Neural cell (in vitro differentiated cells): ENCODE measurements around the gene MAP4K2. TPM values are rescaled to one million over a fixed set of nuclear protein-coding genes. Genes with fewer than 3 reads are reported as not detected.

Experiments used
- H2AFZ ChIP-seq: fragments of 200-600, 300-800 bp; sonication (generic), shearing (Covaris generic); 2 replicates; pipeline ENCODE4 v1.6.0; 2014; ENCODE audit warnings: low read depth, mild to moderate bottlenecking, antibody characterized with exemption, low read length, moderate library complexity
- H3F3A ChIP-seq: fragments of 200-600 bp; shearing (Covaris generic); 2 replicates; pipeline ENCODE4 v1.6.1; 2016; ENCODE audit warnings: mild to moderate bottlenecking, moderate library complexity, mixed read lengths, antibody characterized with exemption, low read length; ENCODE audit not compliant: insufficient read depth, poor library complexity, severe bottlenecking
- H3K27ac ChIP-seq: fragments of 200-600, 300-800 bp; sonication (generic), shearing (Covaris generic); 2 replicates; pipeline ENCODE4 v1.5.1; 2014; ENCODE audit warnings: mild to moderate bottlenecking, low read length, moderate library complexity
- H3K27me3 ChIP-seq: fragments of 300-800, 200-600 bp; sonication (generic), shearing (Covaris generic); 2 replicates; pipeline ENCODE4 v1.6.0; 2014; ENCODE audit warnings: mild to moderate bottlenecking, low read depth, low read length, moderate library complexity; ENCODE audit not compliant: insufficient read depth
- H3K36me3 ChIP-seq: fragments of 300-800, 200-600 bp; sonication (generic), shearing (Covaris generic); 2 replicates; pipeline ENCODE4 v1.5.1; 2014; ENCODE audit warnings: mild to moderate bottlenecking, antibody characterized with exemption, low read length, moderate library complexity; ENCODE audit not compliant: insufficient read depth
- H3K4me2 ChIP-seq: fragments of 300-800, 200-600 bp; sonication (generic), shearing (Covaris generic); 2 replicates; pipeline ENCODE4 v1.6.0; 2014; ENCODE audit warnings: mild to moderate bottlenecking, low read length
- H3K4me3 ChIP-seq: fragments of 300-800, 200-600 bp; sonication (generic), shearing (Covaris generic); 2 replicates; pipeline ENCODE4 v1.5.1; 2014; ENCODE audit warnings: mild to moderate bottlenecking, low read length, moderate library complexity
- H3K79me2 ChIP-seq: fragments of 200-600 bp; shearing (Covaris generic); replicated peaks from 2 replicates; pipeline ENCODE4 v1.6.0; 2014; ENCODE audit warnings: mild to moderate bottlenecking, low read length, moderate library complexity; ENCODE audit not compliant: insufficient read depth
- H3K9ac ChIP-seq: fragments of 300-800, 200-600 bp; sonication (generic), shearing (Covaris generic); 2 replicates; pipeline ENCODE4 v1.6.1; 2016; ENCODE audit warnings: mild to moderate bottlenecking, low read length, mixed read lengths
- H3K9me2 ChIP-seq: fragments of 200-600 bp; shearing (Covaris generic); 2 replicates; pipeline ENCODE4 v1.6.1; 2016; ENCODE audit warnings: mild to moderate bottlenecking, low read length, mixed read lengths; ENCODE audit not compliant: insufficient read depth
- H3K9me3 ChIP-seq: fragments of 200-600, 300-800 bp; sonication (generic), shearing (Covaris generic); 2 replicates; pipeline ENCODE4 v1.6.1; 2016; ENCODE audit warnings: mild to moderate bottlenecking, mixed run types, low read length, moderate library complexity, mixed read lengths
- H4K20me1 ChIP-seq: fragments of 200-600 bp; shearing (Covaris generic); 2 replicates; pipeline ENCODE4 v1.6.1; 2016; ENCODE audit warnings: mild to moderate bottlenecking, mixed run types; ENCODE audit not compliant: insufficient read depth
- CTCF ChIP-seq: fragments of 450-650 bp; IDR thresholded peaks from 2 replicates; pipeline ENCODE4 v1.5.1; 2014; ENCODE audit warnings: antibody characterized with exemption, mild to moderate bottlenecking, moderate library complexity; ENCODE audit not compliant: poor library complexity, severe bottlenecking
- EP300 ChIP-seq: fragments of 450-650 bp; conservative IDR thresholded peaks from 2 replicates; pipeline ENCODE4 v1.6.1; 2014; ENCODE audit warnings: antibody characterized with exemption, mild to moderate bottlenecking, moderate library complexity; ENCODE audit not compliant: poor library complexity, severe bottlenecking
- EZH2 ChIP-seq: fragments of 200-600, 300-800 bp; shearing (Covaris generic), sonication (generic); IDR thresholded peaks from 2 replicates; pipeline ENCODE4 v1.6.1; 2014; ENCODE audit warnings: antibody characterized with exemption, low read length, borderline replicate concordance, mild to moderate bottlenecking; ENCODE audit not compliant: insufficient read depth, poor library complexity, severe bottlenecking
- MXI1 ChIP-seq: fragments of 450-650 bp; conservative IDR thresholded peaks from 2 replicates; pipeline ENCODE4 v1.6.1; 2014; ENCODE audit warnings: antibody characterized with exemption, mild to moderate bottlenecking; ENCODE audit not compliant: poor library complexity, severe bottlenecking
- POLR2AphosphoS5 ChIP-seq: IDR thresholded peaks from 2 replicates; pipeline ENCODE4 v1.6.1; 2012
- RAD21 ChIP-seq: fragments of 450-650 bp; conservative IDR thresholded peaks from 2 replicates; pipeline ENCODE4 v1.6.1; 2014; ENCODE audit warnings: antibody characterized with exemption, mild to moderate bottlenecking, moderate library complexity
- REST ChIP-seq: IDR thresholded peaks from 2 replicates; pipeline ENCODE4 v1.6.1; 2012; ENCODE audit warnings: borderline replicate concordance
- SMC3 ChIP-seq: fragments of 450-650 bp; conservative IDR thresholded peaks from 2 replicates; pipeline ENCODE4 v1.6.1; 2014; ENCODE audit warnings: antibody characterized with exemption, mild to moderate bottlenecking, moderate library complexity; ENCODE audit not compliant: poor library complexity
- TAF1 ChIP-seq: IDR thresholded peaks from 2 replicates; pipeline ENCODE4 v1.6.1; 2012; ENCODE audit warnings: low read depth
- polyA plus RNA-seq: library from polyadenylated mRNA; depleted of rRNA; stranded (reverse); fragments of >200 nt; gene quantifications from 2 replicates; pipeline ENCODE4 v1.2.3, GENCODE V29; 2014

MAP4K2 gene
- polyA plus RNA-seq, 1 donor from 2014 or later, result 12.4 TPM

GRCh38 chr11:64755681-64756361 is 47.2 kb downstream of the MAP4K2 start:
- Histone ChIP-seq H3K9me3 (no peaks in the 10 kb centered on the region), H3K4me2 (no peak overlapping the region), H3K9ac (no peak overlapping the region), H3F3A (no peaks in the 10 kb centered on the region), H3K27me3 (no peaks in the 10 kb centered on the region), H4K20me1 (no peaks in the 10 kb centered on the region), H3K9me2 (no peaks in the 10 kb centered on the region), H3K79me2 (no peaks in the 10 kb centered on the region), H3K4me3 (no peak overlapping the region), H3K27ac (no peak overlapping the region), H3K36me3 (no peaks in the 10 kb centered on the region), H2AFZ (no peak overlapping the region)
- TF ChIP-seq POLR2AphosphoS5 (no peak), MXI1 (no peak), EP300 (no peak)

GRCh38 chr11:64754919-64755662 is 47.9 kb downstream of the MAP4K2 start:
- H3K9ac ChIP-seq, result no peak overlapping the region
- no peaks in the 10 kb centered on the region for H4K20me1 ChIP-seq
- no peak overlapping the region for H3K27ac ChIP-seq
- H3K79me2 ChIP-seq, result no peaks in the 10 kb centered on the region
- H3K36me3 ChIP-seq, result no peaks in the 10 kb centered on the region
- H3K27me3 ChIP-seq, result no peaks in the 10 kb centered on the region
- H3K9me3 ChIP-seq, result no peaks in the 10 kb centered on the region
- no peak for TF ChIP-seq EZH2
- TF ChIP-seq POLR2AphosphoS5, result no peak
- no peak for TF ChIP-seq RAD21
- no peak for TF ChIP-seq MXI1
- TF ChIP-seq EP300, result no peak
- no peak for TF ChIP-seq CTCF
- no peak for TF ChIP-seq REST
- TF ChIP-seq TAF1, result no peak
- TF ChIP-seq SMC3, result no peak
- H3K4me3 ChIP-seq, result no peak overlapping the region
- H2AFZ ChIP-seq, result no peak overlapping the region
- no peaks in the 10 kb centered on the region for H3F3A ChIP-seq
- no peaks in the 10 kb centered on the region for H3K9me2 ChIP-seq
- no peak overlapping the region for H3K4me2 ChIP-seq
